ENCODE results near the gene TBL1X. TPM values are rescaled to one million over a fixed set of nuclear protein-coding genes. Genes with fewer than 3 reads are reported as not detected.

The TBL1X gene
- total and polyA plus RNA-seq, 2 of the 4 experiments (the other 2 are of a cell fraction), result 16.2 to 20.8 TPM

DNA sequence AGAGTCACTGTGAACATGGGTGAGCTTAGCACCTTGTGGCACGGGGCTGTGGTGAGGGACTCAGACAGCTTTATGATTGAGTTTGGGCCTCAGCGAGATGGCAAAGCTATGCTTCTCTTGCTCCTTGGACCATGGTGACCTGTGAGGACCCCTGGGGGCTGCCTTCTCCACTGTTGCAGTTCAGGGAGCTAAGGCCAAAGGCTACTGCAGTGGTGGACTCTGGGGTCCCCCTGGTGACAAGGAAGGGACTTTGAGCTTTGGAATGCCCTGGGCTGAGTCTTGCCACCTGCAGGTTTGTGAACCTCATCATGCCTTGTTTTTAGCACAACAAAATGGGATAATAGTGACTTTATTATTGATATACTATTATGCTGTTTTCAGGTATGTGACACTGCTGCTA is 36.5 kb downstream of the TBL1X start:
- 33% methylated on average over 1 of the region's 2 CpGs; no CpG with 5 or more reads in 1 of the 2 experiments for WGBS, 2 experiments (ENCODE audit: extremely low coverage in 2 of 2, insufficient read length in 1 of 2)
- TF ChIP-seq RCOR1 (IDR thresholded peaks at IDR 0.05; ENCODE audit: insufficient replicate concordance, low read length), result no peak
- no peak for TF ChIP-seq MAZ (IDR thresholded peaks at IDR 0.05; ENCODE audit: borderline replicate concordance, low read depth, low read length)
- no peak for TF ChIP-seq MXI1 (IDR thresholded peaks at IDR 0.05; ENCODE audit: borderline replicate concordance, low read depth, low read length)
- no peak for TF ChIP-seq POLR2A (IDR thresholded peaks at IDR 0.05; ENCODE audit: low read depth, low read length)
- TF ChIP-seq RFX5 (IDR thresholded peaks at IDR 0.05; ENCODE audit: low read depth, low read length), result no peak
- TF ChIP-seq SMC3 (IDR thresholded peaks at IDR 0.05; ENCODE audit: low read depth, low read length), result no peak
- TF ChIP-seq NFE2L2 (IDR thresholded peaks at IDR 0.05; ENCODE audit: low read depth, low read length), result no peak
- TF ChIP-seq, protein P1, sequence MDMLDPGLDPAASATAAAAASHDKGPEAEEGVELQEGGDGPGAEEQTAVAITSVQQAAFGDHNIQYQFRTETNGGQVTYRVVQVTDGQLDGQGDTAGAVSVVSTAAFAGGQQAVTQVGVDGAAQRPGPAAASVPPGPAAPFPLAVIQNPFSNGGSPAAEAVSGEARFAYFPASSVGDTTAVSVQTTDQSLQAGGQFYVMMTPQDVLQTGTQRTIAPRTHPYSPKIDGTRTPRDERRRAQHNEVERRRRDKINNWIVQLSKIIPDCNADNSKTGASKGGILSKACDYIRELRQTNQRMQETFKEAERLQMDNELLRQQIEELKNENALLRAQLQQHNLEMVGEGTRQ (IDR thresholded peaks at IDR 0.05; ENCODE audit: low read depth, low read length), result no peak
- no peak for TF ChIP-seq RAD21 (IDR thresholded peaks at IDR 0.05; ENCODE audit: low read length)
- TF ChIP-seq MAFK (IDR thresholded peaks at IDR 0.05; ENCODE audit: low read depth, low read length), result no peak
- TF ChIP-seq, protein P2, sequence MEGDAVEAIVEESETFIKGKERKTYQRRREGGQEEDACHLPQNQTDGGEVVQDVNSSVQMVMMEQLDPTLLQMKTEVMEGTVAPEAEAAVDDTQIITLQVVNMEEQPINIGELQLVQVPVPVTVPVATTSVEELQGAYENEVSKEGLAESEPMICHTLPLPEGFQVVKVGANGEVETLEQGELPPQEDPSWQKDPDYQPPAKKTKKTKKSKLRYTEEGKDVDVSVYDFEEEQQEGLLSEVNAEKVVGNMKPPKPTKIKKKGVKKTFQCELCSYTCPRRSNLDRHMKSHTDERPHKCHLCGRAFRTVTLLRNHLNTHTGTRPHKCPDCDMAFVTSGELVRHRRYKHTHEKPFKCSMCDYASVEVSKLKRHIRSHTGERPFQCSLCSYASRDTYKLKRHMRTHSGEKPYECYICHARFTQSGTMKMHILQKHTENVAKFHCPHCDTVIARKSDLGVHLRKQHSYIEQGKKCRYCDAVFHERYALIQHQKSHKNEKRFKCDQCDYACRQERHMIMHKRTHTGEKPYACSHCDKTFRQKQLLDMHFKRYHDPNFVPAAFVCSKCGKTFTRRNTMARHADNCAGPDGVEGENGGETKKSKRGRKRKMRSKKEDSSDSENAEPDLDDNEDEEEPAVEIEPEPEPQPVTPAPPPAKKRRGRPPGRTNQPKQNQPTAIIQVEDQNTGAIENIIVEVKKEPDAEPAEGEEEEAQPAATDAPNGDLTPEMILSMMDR (conservative IDR thresholded peaks at IDR 0.05; ENCODE audit: low read depth, low read length), result no peak
- TF ChIP-seq, protein P3, sequence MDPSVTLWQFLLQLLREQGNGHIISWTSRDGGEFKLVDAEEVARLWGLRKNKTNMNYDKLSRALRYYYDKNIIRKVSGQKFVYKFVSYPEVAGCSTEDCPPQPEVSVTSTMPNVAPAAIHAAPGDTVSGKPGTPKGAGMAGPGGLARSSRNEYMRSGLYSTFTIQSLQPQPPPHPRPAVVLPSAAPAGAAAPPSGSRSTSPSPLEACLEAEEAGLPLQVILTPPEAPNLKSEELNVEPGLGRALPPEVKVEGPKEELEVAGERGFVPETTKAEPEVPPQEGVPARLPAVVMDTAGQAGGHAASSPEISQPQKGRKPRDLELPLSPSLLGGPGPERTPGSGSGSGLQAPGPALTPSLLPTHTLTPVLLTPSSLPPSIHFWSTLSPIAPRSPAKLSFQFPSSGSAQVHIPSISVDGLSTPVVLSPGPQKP (IDR thresholded peaks at IDR 0.05; ENCODE audit: borderline replicate concordance, low read depth, low read length), result no peak
- no peak overlapping the region for H2BK5ac ChIP-seq (ENCODE audit: low read depth, low read length, poor library complexity, severe bottlenecking)
- dilution Hi-C loops (cut with HindIII; ENCODE audit: low sequenced_read_pairs, unreplicated experiment) (no loop called here), in situ Hi-C loops (cut with MboI; ENCODE audit: low sequenced_read_pairs) (no loop called here), intact Hi-C loops (cut with micrococcal nuclease) (no loop called here)
- no peak overlapping the region for H2BK15ac ChIP-seq (ENCODE audit: low read depth, low read length)
- no peak overlapping the region for H3K23ac ChIP-seq (ENCODE audit: low read depth, low read length)
- H3K4ac ChIP-seq (ENCODE audit: low read depth, low read length), result no peak overlapping the region
- DNase-seq (no peak), ATAC-seq (ENCODE audit: low read depth) (no peak)
- no peaks in the 10 kb centered on the region for H3K9me3 ChIP-seq (ENCODE audit: control insufficient read depth, insufficient read depth, low read length)
- H3K14ac ChIP-seq (replicated peaks; ENCODE audit: low read depth, low read length), result no peak overlapping the region
- H3K18ac ChIP-seq (ENCODE audit: low read depth, low read length), result no peak overlapping the region
- no TSS peak for BruUV-seq (replicated peaks)
- H3K9me1 ChIP-seq (ENCODE audit: insufficient read depth, low read length), result peaks cover 10% of the 10 kb centered on the region; the same call in 1 of the 2 replicates
- no peak overlapping the region for H2AK5ac ChIP-seq (ENCODE audit: low read depth, low read length)
- no peak overlapping the region for H4K91ac ChIP-seq (ENCODE audit: insufficient read depth, low read depth, low read length)
- no peak overlapping the region for H3K27ac ChIP-seq (ENCODE audit: insufficient read depth, low read length)
- H4K5ac ChIP-seq (ENCODE audit: low read depth, low read length), result no peak overlapping the region
- ChIA-PET POLR2A (ENCODE audit: unreplicated experiment) (no interaction called here), CTCF (no interaction called here)
- H2AFZ ChIP-seq (replicated peaks; ENCODE audit: low read length, poor library complexity), result no peak overlapping the region
- no peak overlapping the region for H3K56ac ChIP-seq (ENCODE audit: extremely low read depth, insufficient read depth, low read length)
- H2BK120ac ChIP-seq (ENCODE audit: low read depth, low read length), result no peak overlapping the region
- peaks cover 37% of the 10 kb centered on the region for H4K20me1 ChIP-seq (ENCODE audit: insufficient read depth, low read length)
- H2AK9ac ChIP-seq (replicated peaks; ENCODE audit: low read depth, low read length, poor library complexity), result no peak overlapping the region
- peaks cover 6 to 39% of the 10 kb centered on the region in 2 experiments; a peak in 3 of 4 replicates for H3K79me1 ChIP-seq (ENCODE audit: low read depth in 1 of 2, low read length in 2 of 2)
- no peak overlapping the region for H3K4me3 ChIP-seq (ENCODE audit: insufficient read depth, low read depth, low read length)
- H3K9ac ChIP-seq (ENCODE audit: low read depth, low read length), result no peak overlapping the region
- H3K36me3 ChIP-seq (ENCODE audit: control insufficient read depth, insufficient read depth, low read length), result peaks cover 18% of the 10 kb centered on the region
- no peak overlapping the region for H4K8ac ChIP-seq (ENCODE audit: low read depth in 2 of 2, low read length in 2 of 2)
- no peaks in the 10 kb centered on the region for H3K27me3 ChIP-seq (ENCODE audit: control insufficient read depth, insufficient read depth, low read length)
- peaks cover 4% of the 10 kb centered on the region for H3K4me1 ChIP-seq (ENCODE audit: control insufficient read depth, insufficient read depth, low read length)
- no peak overlapping the region for H3K4me2 ChIP-seq (ENCODE audit: low read depth, low read length)
- H2BK20ac ChIP-seq (ENCODE audit: low read depth, low read length), result no peak overlapping the region

Measured in IMR-90 (cell line).